ENCODE data around the gene DUSP3. TPM values are rescaled to one million over a fixed set of nuclear protein-coding genes. Genes with fewer than 3 reads are reported as not detected.

The DUSP3 gene
- total and polyA plus RNA-seq, 2 of the 13 experiments (the other 11 are each of a cell fraction or from before 2014, with no cell fraction given) = 60.0 to 71.5 TPM

DNA sequence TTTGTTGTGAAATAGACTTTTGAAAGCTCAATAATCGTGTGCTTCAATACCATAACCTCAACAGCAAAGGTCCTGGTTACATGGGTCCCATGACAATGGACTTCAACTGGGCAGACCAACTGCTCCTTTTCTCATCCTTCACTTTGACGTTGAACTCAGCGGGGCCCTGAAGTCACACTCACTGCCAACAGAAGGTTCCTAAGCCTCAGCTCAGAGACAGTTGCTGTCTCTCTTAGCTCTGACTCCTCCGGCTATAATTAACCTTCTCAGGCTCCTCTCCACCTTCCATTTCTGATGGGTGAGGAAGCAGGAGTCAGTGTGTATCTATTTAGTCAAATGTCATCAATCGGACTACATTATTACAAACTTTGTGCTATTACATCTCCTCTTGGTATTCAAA, 30.3 kb upstream of the DUSP3 start:
- H3K9me3 ChIP-seq (ENCODE audit: low read length) = no peaks in the 10 kb centered on the region

DNA sequence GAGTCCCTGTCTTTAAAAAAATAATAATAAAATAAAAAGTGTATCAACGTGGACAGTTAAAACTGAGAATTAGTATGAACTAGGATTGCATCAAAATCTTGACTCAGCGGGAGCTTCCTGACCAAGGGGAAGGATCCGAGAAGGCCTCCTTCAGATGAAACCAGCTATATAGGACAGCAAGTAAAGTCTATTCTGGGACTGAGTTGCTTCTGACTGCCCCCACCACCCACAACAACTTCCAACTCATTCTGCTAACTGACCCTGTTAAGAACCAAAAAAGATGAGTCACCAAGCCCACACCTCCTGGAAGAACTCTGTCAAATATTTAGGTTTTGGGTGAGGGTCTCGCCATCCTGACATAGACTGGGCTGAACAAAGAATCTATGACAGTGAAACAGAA, 29.3 kb upstream of the DUSP3 start:
- no TSS peak for BruUV-seq (replicated peaks)
- in situ Hi-C loops (cut with HindIII; ENCODE audit: extremely low pct_ligation_motif_present, low pct_unique_long_range_greater_than_20kb) = no loop called here
- DNase-seq (ENCODE audit: low spot score) (no peak), FAIRE-seq (no peak), ATAC-seq (no peak)
- H3K9ac ChIP-seq (ENCODE audit: insufficient read depth, low read depth, low read length) = no peak overlapping the region
- H3K4me1 ChIP-seq (ENCODE audit: insufficient read depth, low read length) = peaks cover 11% of the 10 kb centered on the region
- ChIA-PET POLR2A (no interaction called here), CTCF (ENCODE audit: low intra/inter-chr PET ratio, low total read pairs) (no interaction called here)
- H3K36me3 ChIP-seq (replicated peaks in 1 of 2; ENCODE audit: control insufficient read depth in 1 of 2, insufficient read depth in 2 of 2, low read length in 2 of 2) = no peaks in the 10 kb centered on the region
- no peak overlapping the region for H3K4me2 ChIP-seq (ENCODE audit: low read depth, low read length)
- H2AFZ ChIP-seq (ENCODE audit: low read length) = no peak overlapping the region
- intact Hi-C loops (cut with micrococcal nuclease; ENCODE audit: unreplicated experiment) = no loop called here
- 0 out of 5 replicates have a peak, but pooled peaks cover 0 to 3% of the 10 kb centered on the region in 2 experiments for H3K27me3 ChIP-seq (ENCODE audit: control insufficient read depth in 1 of 2, insufficient read depth in 2 of 2, low read length in 2 of 2)
- TF ChIP-seq, protein P1, sequence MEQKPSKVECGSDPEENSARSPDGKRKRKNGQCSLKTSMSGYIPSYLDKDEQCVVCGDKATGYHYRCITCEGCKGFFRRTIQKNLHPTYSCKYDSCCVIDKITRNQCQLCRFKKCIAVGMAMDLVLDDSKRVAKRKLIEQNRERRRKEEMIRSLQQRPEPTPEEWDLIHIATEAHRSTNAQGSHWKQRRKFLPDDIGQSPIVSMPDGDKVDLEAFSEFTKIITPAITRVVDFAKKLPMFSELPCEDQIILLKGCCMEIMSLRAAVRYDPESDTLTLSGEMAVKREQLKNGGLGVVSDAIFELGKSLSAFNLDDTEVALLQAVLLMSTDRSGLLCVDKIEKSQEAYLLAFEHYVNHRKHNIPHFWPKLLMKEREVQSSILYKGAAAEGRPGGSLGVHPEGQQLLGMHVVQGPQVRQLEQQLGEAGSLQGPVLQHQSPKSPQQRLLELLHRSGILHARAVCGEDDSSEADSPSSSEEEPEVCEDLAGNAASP (CRISPR knock-in tag; IDR thresholded peaks at IDR 0.05; ENCODE audit: borderline replicate concordance) = no peak
- TF ChIP-seq, protein P2, sequence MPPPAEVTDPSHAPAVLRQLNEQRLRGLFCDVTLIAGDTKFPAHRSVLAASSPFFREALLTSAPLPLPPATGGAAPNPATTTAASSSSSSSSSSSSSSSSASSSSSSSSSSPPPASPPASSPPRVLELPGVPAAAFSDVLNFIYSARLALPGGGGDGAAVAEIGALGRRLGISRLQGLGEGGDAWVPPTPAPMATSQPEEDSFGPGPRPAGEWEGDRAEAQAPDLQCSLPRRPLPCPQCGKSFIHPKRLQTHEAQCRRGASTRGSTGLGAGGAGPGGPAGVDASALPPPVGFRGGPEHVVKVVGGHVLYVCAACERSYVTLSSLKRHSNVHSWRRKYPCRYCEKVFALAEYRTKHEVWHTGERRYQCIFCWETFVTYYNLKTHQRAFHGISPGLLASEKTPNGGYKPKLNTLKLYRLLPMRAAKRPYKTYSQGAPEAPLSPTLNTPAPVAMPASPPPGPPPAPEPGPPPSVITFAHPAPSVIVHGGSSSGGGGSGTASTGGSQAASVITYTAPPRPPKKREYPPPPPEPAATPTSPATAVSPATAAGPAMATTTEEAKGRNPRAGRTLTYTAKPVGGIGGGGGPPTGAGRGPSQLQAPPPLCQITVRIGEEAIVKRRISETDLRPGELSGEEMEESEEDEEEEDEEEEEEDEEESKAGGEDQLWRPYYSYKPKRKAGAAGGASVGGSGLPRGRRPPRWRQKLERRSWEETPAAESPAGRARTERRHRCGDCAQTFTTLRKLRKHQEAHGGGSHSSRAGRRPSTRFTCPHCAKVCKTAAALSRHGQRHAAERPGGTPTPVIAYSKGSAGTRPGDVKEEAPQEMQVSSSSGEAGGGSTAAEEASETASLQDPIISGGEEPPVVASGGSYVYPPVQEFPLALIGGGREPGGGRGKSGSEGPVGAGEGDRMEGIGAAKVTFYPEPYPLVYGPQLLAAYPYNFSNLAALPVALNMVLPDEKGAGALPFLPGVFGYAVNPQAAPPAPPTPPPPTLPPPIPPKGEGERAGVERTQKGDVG (CRISPR knock-in tag; IDR thresholded peaks at IDR 0.05; ENCODE audit: borderline replicate concordance) = no peak
- no peak for TF ChIP-seq TP53 (CRISPR knock-in tag; conservative IDR thresholded peaks at IDR 0.05)
- TF ChIP-seq, protein P3, sequence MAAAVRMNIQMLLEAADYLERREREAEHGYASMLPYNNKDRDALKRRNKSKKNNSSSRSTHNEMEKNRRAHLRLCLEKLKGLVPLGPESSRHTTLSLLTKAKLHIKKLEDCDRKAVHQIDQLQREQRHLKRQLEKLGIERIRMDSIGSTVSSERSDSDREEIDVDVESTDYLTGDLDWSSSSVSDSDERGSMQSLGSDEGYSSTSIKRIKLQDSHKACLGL (CRISPR knock-in tag; IDR thresholded peaks at IDR 0.05) = no peak
- no peak for TF ChIP-seq ATF7 (IDR thresholded peaks at IDR 0.05)
- TF ChIP-seq ATF7 (CRISPR knock-in tag; IDR thresholded peaks at IDR 0.05) = no peak
- no peaks in the 10 kb centered on the region for H4K20me1 ChIP-seq (ENCODE audit: insufficient read depth, low read length)
- H3K79me2 ChIP-seq (ENCODE audit: insufficient read depth, low read length) = no peaks in the 10 kb centered on the region
- WGBS (ENCODE audit: low lambda C conversion rate) = 82% methylated on average over 4 of the region's 4 CpGs
- H3K9me3 ChIP-seq (ENCODE audit: low read length) = no peaks in the 10 kb centered on the region
- no peak overlapping the region for H3K27ac ChIP-seq (ENCODE audit: extremely low read length, insufficient read depth, low read length)
- H3K4me3 ChIP-seq (replicated peaks in 1 of 3; ENCODE audit: insufficient read depth in 1 of 3, low read depth in 2 of 3, low read length in 3 of 3) = no peak overlapping the region

More for the DNA sequence above, 30.3 kb upstream of the DUSP3 start:
- 82% methylated on average over 5 of the region's 5 CpGs for WGBS (ENCODE audit: low lambda C conversion rate)
- H3K4me1 ChIP-seq (ENCODE audit: insufficient read depth, low read length) = peaks cover under 1% of the 10 kb centered on the region; the same call in 1 of the 2 replicates
- H3K79me2 ChIP-seq (ENCODE audit: insufficient read depth, low read length) = no peaks in the 10 kb centered on the region
- no peak for ATAC-seq
- no peak overlapping the region for H3K4me2 ChIP-seq (ENCODE audit: low read depth, low read length)
- DNase-seq (ENCODE audit: low spot score) = no peak
- H3K4me3 ChIP-seq (replicated peaks in 1 of 3; ENCODE audit: insufficient read depth in 1 of 3, low read depth in 2 of 3, low read length in 3 of 3) = no peak overlapping the region
- ChIA-PET POLR2A (no interaction called here), CTCF (ENCODE audit: low intra/inter-chr PET ratio, low total read pairs) (no interaction called here)
- H2AFZ ChIP-seq (ENCODE audit: low read length) = no peak overlapping the region
- no peak overlapping the region for H3K27ac ChIP-seq (ENCODE audit: extremely low read length, insufficient read depth, low read length)
- no peak for TF ChIP-seq ZNF253 (CRISPR knock-in tag; IDR thresholded peaks at IDR 0.05; ENCODE audit: borderline replicate concordance)
- no peak for TF ChIP-seq ATF7 (IDR thresholded peaks at IDR 0.05)
- TF ChIP-seq ATF7 (CRISPR knock-in tag; IDR thresholded peaks at IDR 0.05) = no peak
- no peak for TF ChIP-seq ONECUT2 (CRISPR knock-in tag; IDR thresholded peaks at IDR 0.05)
- no peak for TF ChIP-seq ZC3H13 (CRISPR knock-in tag; IDR thresholded peaks at IDR 0.05)
- TF ChIP-seq HOXD1 (CRISPR knock-in tag; IDR thresholded peaks at IDR 0.05) = no peak
- no peak for TF ChIP-seq ZBTB38 (CRISPR knock-in tag; IDR thresholded peaks at IDR 0.05)
- TF ChIP-seq ZNF570 (CRISPR knock-in tag; IDR thresholded peaks at IDR 0.05; ENCODE audit: borderline replicate concordance) = no peak
- TF ChIP-seq ZFAT (CRISPR knock-in tag; conservative IDR thresholded peaks at IDR 0.05) = no peak
- no peak for TF ChIP-seq ZNF33A (CRISPR knock-in tag; IDR thresholded peaks at IDR 0.05; ENCODE audit: borderline replicate concordance)
- no peak for TF ChIP-seq NR2F1 (CRISPR knock-in tag; IDR thresholded peaks at IDR 0.05)
- no peak for TF ChIP-seq KLF16 (CRISPR knock-in tag; IDR thresholded peaks at IDR 0.05)
- TF ChIP-seq PLRG1 (conservative IDR thresholded peaks at IDR 0.05) = no peak
- no peak for TF ChIP-seq HDAC6 (IDR thresholded peaks at IDR 0.05; ENCODE audit: low read depth, low read length)
- TF ChIP-seq ZNF383 (CRISPR knock-in tag; IDR thresholded peaks at IDR 0.05; ENCODE audit: borderline replicate concordance) = no peak
- no peak for TF ChIP-seq ETV6 (CRISPR knock-in tag; conservative IDR thresholded peaks at IDR 0.05)
- no peak for TF ChIP-seq SRSF1 (optimal IDR thresholded peaks at IDR 0.05; ENCODE audit: low read depth, low read length)
- no peaks in the 10 kb centered on the region for H4K20me1 ChIP-seq (ENCODE audit: insufficient read depth, low read length)
- no peaks in the 10 kb centered on the region for H3K27me3 ChIP-seq (ENCODE audit: control insufficient read depth in 1 of 2, insufficient read depth in 2 of 2, low read length in 2 of 2)
- FAIRE-seq = no peak
- no peaks in the 10 kb centered on the region for H3K36me3 ChIP-seq (replicated peaks in 1 of 2; ENCODE audit: control insufficient read depth in 1 of 2, insufficient read depth in 2 of 2, low read length in 2 of 2)
- H3K9ac ChIP-seq (ENCODE audit: insufficient read depth, low read depth, low read length) = no peak overlapping the region
- no TSS peak for BruUV-seq (replicated peaks)
- intact Hi-C loops (cut with micrococcal nuclease; ENCODE audit: unreplicated experiment) = no loop called here
- in situ Hi-C loops (cut with HindIII; ENCODE audit: extremely low pct_ligation_motif_present, low pct_unique_long_range_greater_than_20kb) = no loop called here
